Islet of Langerhans (tissue), 1 donor: ENCODE data around the gene PTGFR.

Experiments
- FAIRE-seq: peaks from one replicate; lab custom pipeline; 2011; peaks lifted over from hg19 to GRCh38; lab: Jason Lieb, UNC

PTGFR gene

DNA sequence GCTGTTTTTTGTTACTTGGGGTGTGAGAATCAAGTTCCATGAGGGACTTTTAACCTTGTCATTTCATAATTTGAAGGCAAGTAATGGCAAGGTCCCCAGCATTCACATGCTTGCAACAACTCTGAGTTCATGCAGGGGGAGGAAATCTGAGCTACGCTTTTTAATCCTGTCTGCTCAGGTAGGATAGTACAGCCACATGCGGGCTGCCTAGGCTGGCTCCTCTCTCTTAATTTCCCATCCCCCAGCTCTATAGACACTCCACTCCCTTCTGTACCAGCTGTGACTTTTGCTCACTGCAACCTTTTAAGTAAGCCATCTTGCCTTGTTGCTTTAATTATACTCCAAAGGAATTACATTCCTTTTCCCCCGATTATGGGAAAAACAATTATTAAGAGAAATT, 30.1 kb downstream of the PTGFR start:
- no peak for FAIRE-seq

DNA sequence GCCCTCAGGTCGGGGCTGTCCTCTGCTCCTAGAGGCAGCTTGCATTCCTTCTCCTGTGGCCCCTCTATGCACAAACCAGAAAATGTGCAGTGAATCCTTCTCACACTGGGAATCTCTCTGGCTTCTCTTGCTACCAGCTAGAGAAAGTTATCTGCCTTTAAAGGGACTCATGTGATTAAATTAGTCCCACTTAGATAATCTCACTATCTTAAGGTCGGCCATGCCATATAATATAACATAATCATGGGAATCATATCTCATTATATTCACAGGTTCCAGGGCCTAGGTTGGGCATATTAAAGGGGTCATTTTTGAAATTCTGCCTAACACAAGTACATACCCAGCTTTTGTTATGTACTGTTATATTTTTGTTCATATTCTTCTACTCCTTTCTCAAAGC, 31.4 kb downstream of the PTGFR start:
- FAIRE-seq = no peak

DNA sequence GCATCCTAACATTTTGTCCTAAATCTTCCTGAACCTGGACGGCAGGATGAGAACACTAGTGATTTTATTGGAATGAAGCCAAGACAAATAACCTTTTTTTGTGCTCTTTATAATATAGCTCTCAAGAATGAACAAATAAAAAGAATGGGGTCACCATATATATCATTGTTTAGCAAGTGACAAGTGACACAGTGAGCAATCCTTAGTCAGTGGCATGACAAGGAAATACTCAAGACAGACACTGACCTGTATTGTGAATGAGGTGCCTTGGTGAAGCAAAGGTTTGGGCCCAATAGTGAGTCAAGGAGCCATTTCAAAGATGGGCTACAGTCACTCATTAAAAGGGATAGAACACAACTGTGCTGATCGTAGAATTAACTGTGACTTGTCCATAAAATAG, 35.7 kb downstream of the PTGFR start:
- no peak for FAIRE-seq

DNA sequence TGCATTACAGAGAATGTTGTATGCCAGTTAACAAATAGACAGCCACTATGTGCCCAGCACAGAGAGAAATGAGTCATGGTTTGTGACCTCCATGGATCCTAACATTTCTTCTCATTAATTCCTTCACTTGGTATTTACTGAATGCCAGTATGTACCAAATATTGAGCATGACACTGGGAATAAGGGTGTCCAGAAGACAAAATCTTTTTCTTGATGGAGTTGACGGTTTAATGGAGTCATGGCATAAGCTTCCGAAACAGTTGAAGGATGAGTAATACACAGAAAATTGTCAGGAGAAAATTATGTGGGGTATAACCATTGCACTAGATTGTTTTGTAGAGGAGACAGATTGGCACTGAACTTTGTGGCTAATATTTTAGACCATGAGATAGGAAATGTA, 36.9 kb downstream of the PTGFR start:
- no peak for FAIRE-seq

DNA sequence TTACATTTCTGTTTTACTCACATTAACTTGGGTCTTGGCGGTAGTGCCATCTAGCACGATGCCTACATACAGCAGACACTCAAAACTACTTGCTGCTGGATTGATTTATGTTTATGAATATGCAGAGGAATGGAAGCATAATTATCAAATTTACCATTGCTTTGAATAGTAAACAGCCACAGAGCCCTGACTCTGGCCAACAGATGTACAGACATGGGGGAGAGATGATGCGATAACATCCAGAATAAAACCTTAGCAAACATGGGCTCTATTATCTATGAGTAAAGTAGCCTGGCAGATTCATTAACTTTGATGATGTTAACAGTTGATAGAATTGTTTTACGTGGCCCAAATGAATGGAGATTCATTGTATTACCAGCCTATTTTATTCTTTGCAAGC, 42.8 kb downstream of the PTGFR start:
- FAIRE-seq = no peak

DNA sequence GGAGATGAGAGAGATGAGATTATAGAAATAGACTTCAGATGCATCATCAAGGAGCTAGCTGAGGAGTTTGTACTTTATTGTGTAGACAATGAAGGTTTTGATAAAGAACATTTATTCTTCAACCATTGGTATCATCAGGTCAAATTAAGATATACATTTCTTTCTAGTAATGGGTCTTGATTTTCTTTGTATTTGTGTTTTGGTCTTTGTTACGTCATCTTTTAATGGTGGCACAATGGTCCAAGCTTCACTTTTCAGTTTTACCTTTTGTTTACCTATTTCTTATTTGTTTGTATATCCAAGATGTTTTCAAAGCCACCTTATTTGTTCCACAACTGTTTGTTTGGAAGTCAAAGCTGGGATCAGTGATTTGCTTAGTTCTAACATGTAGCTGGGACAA, 44.5 kb downstream of the PTGFR start:
- no peak for FAIRE-seq

DNA sequence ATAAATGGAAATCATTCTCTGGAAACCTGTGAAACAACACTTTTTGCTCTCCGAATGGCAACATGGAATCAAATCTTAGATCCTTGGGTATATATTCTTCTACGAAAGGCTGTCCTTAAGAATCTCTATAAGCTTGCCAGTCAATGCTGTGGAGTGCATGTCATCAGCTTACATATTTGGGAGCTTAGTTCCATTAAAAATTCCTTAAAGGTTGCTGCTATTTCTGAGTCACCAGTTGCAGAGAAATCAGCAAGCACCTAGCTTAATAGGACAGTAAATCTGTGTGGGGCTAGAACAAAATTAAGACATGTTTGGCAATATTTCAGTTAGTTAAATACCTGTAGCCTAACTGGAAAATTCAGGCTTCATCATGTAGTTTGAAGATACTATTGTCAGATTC, 45.7 kb downstream of the PTGFR start:
- FAIRE-seq = no peak

DNA sequence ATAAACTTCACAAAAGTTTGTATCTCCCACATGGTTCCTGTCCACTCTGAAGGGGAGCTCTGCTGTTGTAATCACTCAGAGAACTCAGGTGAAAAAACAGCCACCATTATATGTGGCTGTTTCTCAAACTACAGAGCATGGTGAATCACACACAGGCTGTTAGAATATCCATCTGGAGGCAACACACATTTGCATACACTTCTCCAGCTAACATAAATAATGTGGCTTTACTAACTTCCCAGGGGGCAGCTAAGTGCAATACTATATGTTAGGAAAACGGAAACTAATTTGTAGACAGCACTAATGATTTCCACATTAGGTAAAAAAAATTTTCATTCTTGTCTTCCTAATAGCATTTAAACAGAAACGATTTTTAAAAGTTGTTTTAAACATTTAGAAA, 49.3 kb downstream of the PTGFR start:
- no peak for FAIRE-seq

DNA sequence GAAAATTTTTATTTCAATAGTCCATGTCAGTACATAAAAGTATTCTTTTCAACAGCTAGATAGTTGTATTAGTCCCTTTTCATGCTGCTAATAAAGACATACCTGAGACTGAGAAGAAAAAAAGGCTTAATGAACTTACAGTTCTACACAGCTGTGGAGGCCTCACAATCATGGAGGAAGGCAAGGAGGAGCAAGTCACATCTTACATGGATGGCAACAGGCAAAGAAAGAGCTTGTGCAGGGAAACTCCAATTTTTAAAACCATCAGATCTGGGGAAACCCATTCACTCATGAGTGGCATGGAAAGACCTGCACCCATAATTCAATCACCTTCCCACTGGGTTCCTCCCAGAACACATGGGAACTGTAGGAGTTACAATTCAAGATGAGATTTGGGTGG, 50.7 kb downstream of the PTGFR start:
- no peak for FAIRE-seq

DNA sequence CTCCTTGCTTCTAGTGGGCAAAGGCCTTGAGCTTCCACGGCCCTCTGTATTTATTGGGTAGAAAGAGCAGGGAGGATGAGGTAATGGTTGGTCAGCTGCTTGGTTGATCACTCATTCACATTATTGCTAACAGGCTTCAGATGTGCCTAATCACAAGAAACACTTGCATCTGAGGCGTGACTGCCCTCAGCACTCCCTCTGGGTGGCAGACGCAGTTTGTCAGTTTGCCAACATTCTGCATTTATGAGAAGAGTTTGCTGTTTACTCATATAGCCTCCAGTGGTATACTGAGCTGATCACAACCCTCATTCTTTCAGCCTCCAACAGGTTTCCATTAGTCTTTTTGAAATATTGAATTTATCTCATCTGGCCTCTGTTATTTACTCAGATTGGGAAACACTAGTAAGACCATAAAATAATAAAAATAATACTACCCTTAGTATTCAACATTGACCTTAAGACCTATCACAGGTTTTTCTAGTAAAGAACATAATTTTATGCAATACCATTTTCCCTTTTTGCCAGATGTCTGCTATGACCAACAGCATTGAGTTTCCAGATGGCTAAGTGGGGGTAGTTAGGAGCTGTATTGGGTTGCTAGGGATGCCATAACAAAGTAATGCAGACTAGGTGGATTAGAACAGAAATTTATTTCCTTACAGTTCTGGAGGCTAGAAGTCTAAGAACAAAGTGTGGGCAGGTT, 53.3 kb downstream of the PTGFR start:
- FAIRE-seq = no peak

DNA sequence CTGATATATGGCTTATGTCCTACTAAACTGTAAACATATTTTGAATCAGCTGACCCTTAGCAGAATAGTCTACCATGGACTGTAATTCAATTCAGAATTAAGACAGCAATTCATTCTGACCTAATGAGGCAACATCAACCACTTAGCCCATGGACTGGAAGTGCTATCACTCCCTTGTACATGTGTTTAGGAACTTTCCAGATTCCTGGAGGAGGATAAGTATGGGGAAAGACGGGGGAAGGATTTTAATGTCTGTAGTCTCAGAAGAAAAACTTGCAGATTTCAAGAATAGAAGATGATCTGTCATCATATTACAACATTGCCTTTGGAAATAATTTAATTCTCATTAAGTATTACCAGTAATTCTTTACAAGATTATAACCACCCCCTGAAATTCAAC, 56.3 kb downstream of the PTGFR start:
- FAIRE-seq = no peak

DNA sequence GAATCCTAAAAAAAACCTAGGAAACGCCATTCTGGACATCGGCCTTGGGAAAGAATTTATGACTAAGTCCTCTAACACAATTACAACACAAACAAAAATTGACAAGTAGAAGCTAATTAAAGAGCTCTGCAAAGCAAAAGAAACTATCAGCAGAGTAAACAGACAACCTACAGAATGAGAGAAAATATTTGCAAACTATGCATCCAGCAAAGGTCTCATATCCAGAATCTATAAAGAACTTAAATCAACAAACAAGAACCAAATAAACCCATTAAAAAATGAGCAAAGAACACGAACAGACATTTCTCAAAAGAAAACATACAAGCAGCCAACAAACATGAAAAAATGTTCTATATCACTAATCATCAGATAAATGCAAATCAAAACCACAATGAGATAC, 58.6 kb downstream of the PTGFR start:
- FAIRE-seq = no peak

DNA sequence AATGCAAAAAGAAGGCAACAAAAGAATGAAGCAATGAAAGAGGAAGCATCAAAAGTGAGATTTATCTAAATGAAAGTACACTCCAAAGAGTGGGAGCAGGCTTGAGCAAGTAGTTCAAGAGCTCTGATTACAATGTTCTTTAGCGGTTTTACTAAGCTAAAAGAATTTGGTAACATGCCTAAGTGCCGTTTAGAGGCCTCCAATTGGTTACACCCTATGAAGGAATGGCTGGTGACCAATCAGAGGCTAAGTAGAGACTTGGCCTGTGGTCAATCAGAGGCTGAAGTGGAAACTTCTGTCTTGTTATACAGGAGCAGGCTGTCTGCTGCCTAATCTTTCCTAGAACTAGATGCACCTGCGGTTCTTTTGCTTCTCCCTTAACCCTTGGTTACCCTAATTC, 59.1 kb downstream of the PTGFR start:
- no peak for FAIRE-seq

DNA sequence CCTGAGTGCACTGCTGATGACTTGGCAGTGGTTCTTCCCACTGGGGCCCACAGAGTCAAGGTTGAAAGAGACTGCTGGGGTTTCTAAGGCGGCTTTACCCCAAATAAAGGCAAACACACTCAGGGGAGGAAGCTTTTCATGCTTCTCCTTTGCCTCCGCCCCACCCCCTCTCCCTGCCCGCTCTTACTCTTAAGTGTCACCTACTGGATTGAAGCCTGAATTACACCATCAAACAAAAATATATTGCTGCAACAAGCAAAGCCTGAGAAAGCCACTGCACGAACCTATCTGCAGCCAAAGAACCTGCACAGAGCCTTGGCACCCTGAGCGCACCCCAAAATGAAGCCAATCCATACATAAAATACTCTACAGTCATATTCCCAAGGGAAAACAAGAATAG, 63.1 kb downstream of the PTGFR start:
- no peak for FAIRE-seq

DNA sequence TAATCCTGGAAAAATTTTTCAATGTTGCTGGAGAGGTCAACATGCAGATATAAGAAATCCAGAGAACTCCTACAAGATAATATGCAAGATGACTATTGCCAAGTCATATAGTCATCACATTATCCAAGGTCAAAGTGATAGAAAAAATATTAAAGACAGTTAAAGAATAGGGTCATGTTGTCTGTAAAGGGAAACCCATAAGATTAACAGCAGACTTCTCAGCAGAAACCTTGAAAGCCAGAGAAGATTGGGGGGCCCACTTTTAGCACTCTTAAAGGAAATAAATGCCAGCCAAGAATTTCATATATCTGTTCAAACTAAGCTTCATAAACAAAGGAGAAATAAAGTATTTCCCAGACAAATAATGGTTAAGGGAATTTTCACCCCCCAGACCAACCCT, 64.1 kb downstream of the PTGFR start:
- FAIRE-seq = no peak

DNA sequence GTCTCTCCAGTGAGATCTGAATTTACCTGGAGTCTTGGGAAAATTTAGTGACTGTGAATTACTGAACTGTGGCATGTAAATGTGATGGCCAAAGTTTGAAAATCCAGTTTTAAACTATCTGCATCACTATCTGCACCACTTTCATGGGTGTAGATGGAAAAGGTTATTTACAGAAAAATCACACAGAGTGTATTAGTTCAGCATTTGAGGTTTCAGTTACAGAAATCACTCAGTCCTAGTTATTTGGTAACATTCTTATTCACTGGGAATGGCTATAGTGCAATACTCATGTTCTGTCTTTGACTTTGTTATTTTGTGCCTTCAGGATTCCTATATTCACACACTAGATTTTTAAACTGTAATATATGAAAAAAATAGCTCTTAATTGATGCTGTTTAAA, 68.9 kb downstream of the PTGFR start:
- no peak for FAIRE-seq

DNA sequence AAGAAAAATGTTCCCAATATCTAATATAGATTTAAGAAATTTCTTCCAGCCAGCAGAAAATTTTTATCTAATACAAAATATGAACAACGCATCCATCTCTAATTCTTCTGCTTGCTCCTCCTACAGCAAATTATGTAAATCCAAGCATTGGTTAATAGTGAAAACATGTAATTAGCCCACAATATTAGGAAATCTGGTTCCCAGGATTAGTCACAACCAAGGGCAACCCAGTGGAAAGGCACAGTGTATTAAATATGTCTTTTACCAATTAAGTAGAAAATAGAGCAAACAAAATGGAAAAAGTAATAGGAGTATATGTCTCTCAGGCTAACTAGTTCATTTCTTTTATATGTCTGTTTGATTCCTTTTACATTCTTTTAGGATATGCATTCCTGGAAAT, 70.0 kb downstream of the PTGFR start:
- no peak for FAIRE-seq

DNA sequence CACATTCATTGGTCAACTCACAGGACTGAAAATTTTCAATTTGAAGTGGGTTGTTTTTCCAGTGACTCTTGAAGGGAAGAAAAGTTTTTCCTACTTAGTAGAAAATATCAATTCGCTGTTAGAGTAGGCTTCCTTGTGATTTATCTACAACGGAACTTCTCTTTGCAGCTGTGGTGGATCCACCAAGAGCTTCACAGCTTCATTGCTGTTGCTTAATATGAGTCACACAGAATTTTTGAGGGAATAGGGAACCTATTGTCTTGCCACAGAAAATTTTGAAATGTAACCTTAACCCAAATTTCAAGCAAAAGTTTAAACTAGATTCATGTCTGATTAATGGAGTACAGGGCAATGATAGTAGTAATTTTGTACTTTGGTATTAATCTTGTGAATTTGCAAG, 71.1 kb downstream of the PTGFR start:
- FAIRE-seq = no peak

DNA sequence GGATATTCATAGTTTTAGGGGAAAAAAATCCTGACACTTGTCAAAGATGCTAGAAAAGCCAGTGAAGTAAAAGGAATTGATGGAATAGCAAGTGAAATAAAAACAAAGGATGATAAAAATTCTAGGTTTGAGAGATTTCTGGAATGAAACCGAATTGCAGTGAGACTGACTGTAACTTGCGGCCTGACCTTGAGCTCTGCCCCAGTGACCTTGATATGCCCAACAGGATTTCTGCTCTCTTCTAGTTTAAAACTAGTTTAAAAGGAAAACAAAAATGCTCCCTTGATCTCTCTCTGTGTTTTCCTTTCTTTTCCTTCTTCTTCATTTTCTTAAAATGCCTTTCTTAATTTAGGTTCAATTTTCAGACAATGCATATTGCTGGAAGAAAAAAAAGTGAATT, 74.6 kb downstream of the PTGFR start:
- FAIRE-seq = no peak

DNA sequence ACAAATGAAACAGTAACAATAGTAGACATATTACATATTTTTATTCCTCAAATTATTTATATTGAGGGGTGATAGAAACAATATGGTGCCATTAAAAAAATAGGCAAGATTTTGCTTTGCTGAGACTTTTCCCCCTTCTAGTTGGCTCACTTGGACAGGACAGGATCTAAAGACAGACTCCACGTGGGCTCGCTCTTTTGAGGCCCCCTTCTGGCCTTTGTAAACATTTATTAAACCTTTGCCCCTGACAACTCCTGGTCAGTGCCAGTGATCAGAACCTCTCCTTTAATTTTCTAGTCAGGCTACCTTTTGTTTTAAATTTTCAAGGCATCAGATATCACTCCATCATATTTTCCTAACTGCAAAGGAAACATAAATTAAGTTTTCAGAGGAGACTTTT, 79.8 kb downstream of the PTGFR start:
- no peak for FAIRE-seq

DNA sequence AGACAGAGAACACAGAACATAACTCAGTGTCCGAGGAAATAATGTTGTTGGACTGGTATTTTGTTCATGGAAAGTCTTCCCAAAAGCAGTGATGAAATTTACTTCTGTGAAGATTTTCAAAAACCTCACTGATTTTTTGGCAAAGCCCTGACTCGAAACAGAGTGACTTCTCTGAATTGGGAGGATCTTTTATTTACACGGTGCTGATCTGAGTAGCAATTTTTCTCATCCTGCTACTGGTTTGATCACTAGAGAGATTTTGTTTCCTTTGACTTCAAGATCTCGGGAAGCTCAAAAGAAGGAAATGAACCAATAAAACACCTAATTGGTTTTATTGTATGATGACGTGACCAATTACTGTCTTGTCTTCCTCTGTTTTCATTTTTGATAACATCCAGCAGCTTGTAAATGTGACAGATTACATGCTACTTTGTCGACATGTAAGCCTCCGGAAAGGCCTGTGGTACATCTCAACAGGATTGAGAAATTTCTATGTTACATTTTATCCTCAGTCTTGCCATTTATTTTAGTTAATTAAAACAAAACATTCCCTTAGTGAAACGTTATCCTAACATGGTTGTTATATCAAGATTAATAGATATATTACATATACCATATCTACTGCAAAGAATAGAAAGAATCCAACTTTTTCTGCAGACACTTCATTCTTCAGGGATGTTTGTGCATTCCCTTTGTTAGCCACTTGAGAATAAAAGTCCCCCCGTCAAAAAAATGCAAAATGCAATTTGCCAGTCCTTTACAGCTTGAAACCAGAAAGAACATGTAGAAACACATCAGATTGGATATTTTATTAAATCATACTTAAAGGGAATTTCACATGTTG, 86.7 kb downstream of the PTGFR start:
- FAIRE-seq = no peak

DNA sequence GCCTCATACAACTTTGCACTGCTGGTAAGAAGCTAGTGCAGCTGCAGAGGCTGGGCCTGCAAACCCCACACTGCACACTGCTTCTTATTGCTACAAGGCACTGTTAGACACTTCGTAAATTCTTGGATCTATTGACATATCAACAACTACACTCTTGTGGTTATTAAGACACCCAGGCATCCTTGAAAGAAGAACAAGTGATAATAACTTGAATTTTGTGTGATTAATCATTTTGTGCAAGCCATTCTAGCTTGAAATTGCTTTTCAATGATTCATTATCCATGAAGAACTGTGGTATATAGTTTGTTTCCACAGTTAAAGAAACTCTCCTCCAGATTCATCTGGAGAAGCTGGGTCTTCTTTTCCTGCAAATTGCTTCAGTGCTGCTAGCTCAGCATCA, 95.8 kb downstream of the PTGFR start:
- no peak for FAIRE-seq

DNA sequence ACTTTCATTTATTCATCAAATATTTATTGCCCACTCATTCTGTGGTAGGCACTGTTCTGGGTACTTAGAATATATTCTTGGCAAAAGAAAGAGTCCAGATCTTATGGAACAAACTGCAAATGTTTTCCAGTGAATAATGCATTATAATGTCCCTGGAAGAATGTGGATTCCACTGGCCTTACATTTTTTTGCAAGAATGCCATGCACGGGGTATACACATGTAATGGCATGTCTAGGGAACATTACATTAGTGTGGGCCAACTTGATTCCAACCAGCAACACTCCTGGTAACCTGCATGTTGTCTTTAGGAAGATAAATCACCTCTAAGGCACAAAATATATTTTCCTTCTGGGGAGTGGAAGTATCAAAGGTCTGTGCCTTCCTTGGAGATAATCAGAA, 96.4 kb downstream of the PTGFR start:
- FAIRE-seq = no peak
